Liver (tissue), 9 donors: ENCODE measurements around the gene SAPCD2. TPM values are rescaled to one million over a fixed set of nuclear protein-coding genes. Genes with fewer than 3 reads are reported as not detected.

ENCODE experiments used
- DNase-seq: peaks from one replicate; pipeline ENCODE4 v3.0.0-alpha.2; 2017; ENCODE audit warnings: low spot score
- H3K27ac ChIP-seq, 2 donors: one replicate each; pipeline ENCODE4 v1.7.0; 2013; ENCODE audit warnings: inconsistent platforms in 2 of 2, low read length in 2 of 2, control low read depth in 1 of 2, low read depth in 1 of 2, mild to moderate bottlenecking in 1 of 2
- H3K27me3 ChIP-seq, 4 donors: one replicate each; pipeline versions ENCODE4 v1.6.1 to v1.7.0; 2013; ENCODE audit warnings: low read length in 3 of 4, inconsistent platforms in 1 of 4, mild to moderate bottlenecking in 1 of 4, moderate library complexity in 1 of 4; ENCODE audit not compliant: control insufficient read depth in 4 of 4, insufficient read depth in 4 of 4
- H3K36me3 ChIP-seq, 4 donors: one replicate each; pipeline versions ENCODE4 v1.6.1 to v1.7.0; 2013; ENCODE audit warnings: low read length in 3 of 4, mild to moderate bottlenecking in 3 of 4, low read depth in 1 of 4, moderate library complexity in 1 of 4; ENCODE audit not compliant: control insufficient read depth in 4 of 4, insufficient read depth in 3 of 4
- H3K4me1 ChIP-seq, 4 donors: one replicate each; pipeline versions ENCODE4 v1.6.1 to v1.7.0; 2013; ENCODE audit warnings: low read length in 3 of 4, mild to moderate bottlenecking in 3 of 4, moderate library complexity in 1 of 4; ENCODE audit not compliant: control insufficient read depth in 4 of 4, insufficient read depth in 4 of 4
- H3K4me3 ChIP-seq, 3 donors: one replicate each; pipeline versions ENCODE4 v1.6.1 to v1.7.0; 2013; ENCODE audit warnings: low read length in 3 of 3, control low read depth in 1 of 3, low read depth in 1 of 3, mild to moderate bottlenecking in 1 of 3
- H3K9ac ChIP-seq, 2 donors: one replicate each; pipeline ENCODE4 v1.7.0; 2013; ENCODE audit warnings: low read length in 2 of 2, mild to moderate bottlenecking in 2 of 2, moderate library complexity in 2 of 2, control low read depth in 1 of 2, low read depth in 1 of 2
- H3K9me3 ChIP-seq, 4 donors: one replicate each; pipeline versions ENCODE4 v1.6.1 to v1.7.0; 2013; ENCODE audit warnings: low read length in 3 of 4; ENCODE audit not compliant: control insufficient read depth in 4 of 4
- ATF3 ChIP-seq: IDR thresholded peaks from 2 replicates; pipeline ENCODE4 v1.6.1; 2016; ENCODE audit warnings: antibody characterized with exemption
- CTCF ChIP-seq: fragments of 150-350 bp; IDR thresholded peaks from 2 replicates; pipeline ENCODE4 v1.5.1; 2017; ENCODE audit warnings: improper control_type of control experiment, low read depth, low read length; ENCODE audit not compliant: missing input control
- EGR1 ChIP-seq, 2 donors: IDR thresholded peaks; 2 replicates each; pipeline ENCODE4 v1.6.1; 2016 to 2018; ENCODE audit warnings: antibody characterized with exemption in 2 of 2, low read depth in 2 of 2
- FOXA1 ChIP-seq: IDR thresholded peaks from 2 replicates; pipeline ENCODE4 v1.6.1; 2016; ENCODE audit warnings: antibody characterized with exemption
- GABPA ChIP-seq, 2 donors: IDR thresholded peaks in 1 of 2; conservative IDR thresholded peaks in 1 of 2; 2 replicates each; pipeline ENCODE4 v1.6.1; 2016; ENCODE audit warnings: antibody characterized with exemption in 2 of 2, mild to moderate bottlenecking in 1 of 2, moderate library complexity in 1 of 2
- HNF4G ChIP-seq: IDR thresholded peaks from 2 replicates; pipeline ENCODE4 v1.6.1; 2016; ENCODE audit warnings: antibody characterized with exemption
- MAX ChIP-seq: IDR thresholded peaks from 2 replicates; pipeline ENCODE4 v1.6.1; 2016; ENCODE audit warnings: antibody characterized with exemption
- NR2F2 ChIP-seq: IDR thresholded peaks from 2 replicates; pipeline ENCODE4 v1.6.1; 2016; ENCODE audit warnings: antibody characterized with exemption
- RAD21 ChIP-seq, 2 donors: IDR thresholded peaks; 2 replicates each; pipeline ENCODE4 v1.6.1; 2016; ENCODE audit warnings: antibody characterized with exemption in 2 of 2, mild to moderate bottlenecking in 2 of 2
- RXRA ChIP-seq, 2 donors: IDR thresholded peaks; 2 replicates each; pipeline ENCODE4 v1.6.1; 2017 to 2018; ENCODE audit warnings: antibody characterized with exemption in 2 of 2, mild to moderate bottlenecking in 1 of 2
- SP1 ChIP-seq: IDR thresholded peaks from 2 replicates; pipeline ENCODE4 v1.6.1; 2018; ENCODE audit warnings: antibody characterized with exemption, mild to moderate bottlenecking
- TAF1 ChIP-seq: conservative IDR thresholded peaks from 2 replicates; pipeline ENCODE4 v1.6.1; 2016; ENCODE audit warnings: antibody characterized with exemption, mild to moderate bottlenecking
- YY1 ChIP-seq: IDR thresholded peaks from 2 replicates; pipeline ENCODE4 v1.6.1; 2016; ENCODE audit warnings: antibody characterized with exemption, mild to moderate bottlenecking
- ZBTB33 ChIP-seq: IDR thresholded peaks from 2 replicates; pipeline ENCODE4 v1.6.1; 2016; ENCODE audit warnings: antibody characterized with exemption
- WGBS: extraction: QIAGEN DNeasy Blood & Tissue Kit; methylation state at CpG from one replicate; pipeline ENCODE4 v1.1.7; 2013; 5-methylcytosine and 5-hydroxymethylcytosine counted together
- polyA plus RNA-seq, 2 donors: library from polyadenylated mRNA; stranded (reverse) in 1 of 2; unstranded in 1 of 2; fragments of 200-250 nt in 1 of 2; fragments of >200 nt in 1 of 2; fragmentation: Nextera tagmentation in 1 of 2; extraction: Ambion mirVana in 1 of 2; gene quantifications; one replicate each; pipeline versions ENCODE4 v1.2.1 to v1.2.3, GENCODE V29; 2013 to 2015
- total RNA-seq, 2 donors: library from RNA; depleted of rRNA; stranded (reverse); fragments of >200 nt; gene quantifications; one replicate each; pipeline ENCODE4 v1.2.3, GENCODE V29; 2014
- donor health status: healthy.
- donor health status: healthy.
- donor health status: healthy.
- donor health status: healthy.
- donor health status: healthy.

Gene SAPCD2
- total and polyA plus RNA-seq, 4 donors, result 0.06 to 1.8 (median 0.23) TPM

- 95% methylated on average over 34 of the region's 34 CpGs for WGBS
- peaks cover 2 to 22% (median 12%) of the 10 kb centered on the region in 4 donors for H3K36me3 ChIP-seq
- no peak for DNase-seq
Measured at GRCh38 chr9:137019891-137020683, 50.3 kb downstream of the SAPCD2 start.

GRCh38 chr9:137018761-137019559 is 51.4 kb downstream of the SAPCD2 start:
- Histone ChIP-seq H3K36me3 (peaks cover 2 to 28% (median 12%) of the 10 kb centered on the region in 4 donors), H3K4me1 (peaks cover 11 to 18% (median 16%) of the 10 kb centered on the region in 4 donors), H3K27me3 (no peaks in the 10 kb centered on the region), H3K4me3 (no peak overlapping the region), H3K9ac (no peak overlapping the region), H3K27ac (no peak overlapping the region), H3K9me3 (no peaks in the 10 kb centered on the region)
- DNase-seq, result no peak
- WGBS, result 95% methylated on average over 36 of the region's 36 CpGs
- TF ChIP-seq ZBTB33 (no peak), YY1 (no peak), CTCF (no peak), MAX (no peak), TAF1 (no peak), RXRA (IDR thresholded peaks at IDR 0.05) (no peak), GABPA (IDR thresholded peaks at IDR 0.05 in 1 of 2, conservative IDR thresholded peaks at IDR 0.05 in 1 of 2) (no peak), ATF3 (no peak), SP1 (no peak), FOXA1 (no peak)

More at GRCh38 chr9:137019891-137020683, 50.3 kb downstream of the SAPCD2 start:
- TF ChIP-seq CTCF (no peak), NR2F2 (no peak), FOXA1 (no peak), RAD21 (IDR thresholded peaks at IDR 0.05) (no peak), YY1 (no peak), HNF4G (no peak), EGR1 (IDR thresholded peaks at IDR 0.05; ENCODE audit: low read depth in 2 of 2) (no peak), ZBTB33 (no peak), SP1 (no peak), ATF3 (no peak)
- Histone ChIP-seq H3K27ac (no peak overlapping the region), H3K27me3 (no peaks in the 10 kb centered on the region), H3K9me3 (no peaks in the 10 kb centered on the region), H3K4me3 (no peak overlapping the region), H3K9ac (no peak overlapping the region), H3K4me1 (peaks cover 11 to 28% (median 22%) of the 10 kb centered on the region in 4 donors)
